Stomach (tissue), 4 donors: ENCODE results near the gene UBE2Z.

Source experiments
- EP300 ChIP-seq: sonication (generic); formaldehyde crosslinking; IDR thresholded peaks from one replicate; pipeline ENCODE4 v1.6.1; 2017; ENCODE audit warnings: antibody characterized with exemption
- POLR2AphosphoS5 ChIP-seq, 3 donors: sonication (generic); formaldehyde crosslinking; IDR thresholded peaks; one replicate each; pipeline ENCODE4 v1.6.1; 2016; ENCODE audit warnings: antibody characterized with exemption in 3 of 3
- TF ChIP-seq, protein P1 (sequence below), 7 experiments: fragments of 450-650 bp in 4 of 7; fragments of 200-600 bp in 3 of 7; sonication (generic) in 3 of 7; IDR thresholded peaks; one replicate each; pipeline ENCODE4 v1.5.1; 2016 to 2019; ENCODE audit warnings: antibody characterized with exemption in 7 of 7, control low read depth in 2 of 7, mild to moderate bottlenecking in 1 of 7

DNA sequence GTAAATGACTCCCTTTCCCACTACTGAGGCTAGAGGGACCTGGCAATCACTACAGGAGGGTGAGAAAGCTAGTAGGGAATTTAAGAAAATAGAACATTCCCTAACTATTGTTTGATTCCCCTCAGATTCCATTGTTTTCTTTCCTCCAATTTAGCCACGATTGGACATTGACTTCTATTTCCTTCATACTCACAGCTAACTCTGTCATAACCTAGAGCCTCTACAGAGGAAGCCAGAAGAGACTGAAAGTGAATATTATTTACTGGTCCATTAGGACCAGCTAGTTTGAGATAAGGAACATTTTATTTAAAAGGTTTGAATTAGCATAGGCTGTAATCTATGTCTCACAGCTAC is 21.6 kb downstream of the UBE2Z start:
- TF ChIP-seq POLR2AphosphoS5 (IDR thresholded peaks at IDR 0.05) (no peak), EP300 (no peak)
- TF ChIP-seq, protein P1, sequence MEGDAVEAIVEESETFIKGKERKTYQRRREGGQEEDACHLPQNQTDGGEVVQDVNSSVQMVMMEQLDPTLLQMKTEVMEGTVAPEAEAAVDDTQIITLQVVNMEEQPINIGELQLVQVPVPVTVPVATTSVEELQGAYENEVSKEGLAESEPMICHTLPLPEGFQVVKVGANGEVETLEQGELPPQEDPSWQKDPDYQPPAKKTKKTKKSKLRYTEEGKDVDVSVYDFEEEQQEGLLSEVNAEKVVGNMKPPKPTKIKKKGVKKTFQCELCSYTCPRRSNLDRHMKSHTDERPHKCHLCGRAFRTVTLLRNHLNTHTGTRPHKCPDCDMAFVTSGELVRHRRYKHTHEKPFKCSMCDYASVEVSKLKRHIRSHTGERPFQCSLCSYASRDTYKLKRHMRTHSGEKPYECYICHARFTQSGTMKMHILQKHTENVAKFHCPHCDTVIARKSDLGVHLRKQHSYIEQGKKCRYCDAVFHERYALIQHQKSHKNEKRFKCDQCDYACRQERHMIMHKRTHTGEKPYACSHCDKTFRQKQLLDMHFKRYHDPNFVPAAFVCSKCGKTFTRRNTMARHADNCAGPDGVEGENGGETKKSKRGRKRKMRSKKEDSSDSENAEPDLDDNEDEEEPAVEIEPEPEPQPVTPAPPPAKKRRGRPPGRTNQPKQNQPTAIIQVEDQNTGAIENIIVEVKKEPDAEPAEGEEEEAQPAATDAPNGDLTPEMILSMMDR (IDR thresholded peaks at IDR 0.05): no peak
